ENCODE data around the gene AGAP1.

- TF ChIP-seq CTCF (IDR thresholded peaks at IDR 0.05) (no peak), POLR2A (IDR thresholded peaks at IDR 0.05) (no peak)
Observed at GRCh38 chr2:235543851-235544688, 50.2 kb downstream of the AGAP1 start.

Data from vagina (tissue), 2 donors.